Stimulated activated naive B cell treated with anti-CD40 and anti-IgM and Interleukin-4, amounts not matched to agents 10 μg/mL and 1 μg/mL and 100 μg/mL, for 72 hours (primary cell): ENCODE results near the gene ARL15.
"Not testable (repeated sequence)": the region's sequence is repeated elsewhere in the genome, so short reads cannot be mapped to it uniquely, and the experiment has no call there.

Experiments used
- ATAC-seq, 2 donors: fragments of 150-1000 bp; cut with Tn5 transposase; replicated peaks; 2 replicates each; pipeline ENCODE4 v1.10.0; 2021; ENCODE audit warnings: moderate library complexity in 1 of 2
- DNase-seq: peaks from one replicate; pipeline ENCODE4 v3.0.0; 2021
- H3K27ac Mint-ChIP-seq: one replicate; pipeline ENCODE4 v1.8.0; 2022; ENCODE audit warnings: mild to moderate bottlenecking, mixed read lengths
- H3K27me3 Mint-ChIP-seq, 2 donors: one replicate each; pipeline ENCODE4 v1.8.0; 2022; ENCODE audit warnings: mixed read lengths in 2 of 2
- H3K36me3 Mint-ChIP-seq, 2 donors: one replicate each; pipeline ENCODE4 v1.8.0; 2022; ENCODE audit warnings: mixed read lengths in 2 of 2, mild to moderate bottlenecking in 1 of 2
- H3K4me1 Mint-ChIP-seq, 2 donors: one replicate each; pipeline ENCODE4 v1.8.0; 2022; ENCODE audit warnings: mixed read lengths in 2 of 2, mild to moderate bottlenecking in 1 of 2
- H3K4me3 Mint-ChIP-seq, 2 donors: one replicate each; pipeline ENCODE4 v1.8.0; 2022; ENCODE audit warnings: mild to moderate bottlenecking in 2 of 2, mixed read lengths in 2 of 2, moderate library complexity in 1 of 2
- H3K9me3 Mint-ChIP-seq, 2 donors: one replicate each; pipeline ENCODE4 v1.8.0; 2022; ENCODE audit warnings: mixed read lengths in 2 of 2, mild to moderate bottlenecking in 1 of 2

ARL15 gene

DNA sequence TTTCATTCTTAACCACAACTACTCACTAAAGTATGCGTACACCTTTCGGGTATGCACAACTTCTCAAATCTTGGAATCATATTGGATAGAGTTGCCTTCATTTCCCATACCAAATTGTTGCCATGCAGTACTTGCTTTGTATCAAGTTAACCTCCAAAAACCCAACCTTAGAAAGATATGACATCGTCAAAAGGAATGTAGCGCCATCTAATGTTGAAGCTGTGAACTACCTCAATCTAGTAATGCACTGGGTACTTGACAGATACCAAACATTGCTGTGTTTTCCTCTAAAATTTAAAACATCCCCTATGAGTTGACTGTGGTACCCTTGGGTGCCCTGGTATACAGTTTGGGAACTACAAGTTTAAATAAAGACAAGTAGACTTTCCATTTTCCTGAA is 318.4 kb downstream of the ARL15 start:
- Mint-ChIP-seq H3K36me3 (no peaks in the 10 kb centered on the region), H3K27me3 (no peaks in the 10 kb centered on the region), H3K4me3 (no peak overlapping the region), H3K27ac (no peak overlapping the region), H3K4me1 (peaks cover 0 to 5% of the 10 kb centered on the region in 2 donors), H3K9me3 (no peaks in the 10 kb centered on the region)
- DNase-seq: no peak
- no peak for ATAC-seq

GRCh38 chr5:53987101-53987500 is 323.3 kb downstream of the ARL15 start:
- Mint-ChIP-seq H3K4me1 (no peaks in the 10 kb centered on the region), H3K27ac (no peak overlapping the region), H3K27me3 (no peaks in the 10 kb centered on the region), H3K4me3 (no peak overlapping the region), H3K36me3 (peaks cover 10 to 17% of the 10 kb centered on the region in 2 donors), H3K9me3 (peaks cover 0 to 6% of the 10 kb centered on the region in 2 donors)
- ATAC-seq (no peak), DNase-seq (no peak)

DNA sequence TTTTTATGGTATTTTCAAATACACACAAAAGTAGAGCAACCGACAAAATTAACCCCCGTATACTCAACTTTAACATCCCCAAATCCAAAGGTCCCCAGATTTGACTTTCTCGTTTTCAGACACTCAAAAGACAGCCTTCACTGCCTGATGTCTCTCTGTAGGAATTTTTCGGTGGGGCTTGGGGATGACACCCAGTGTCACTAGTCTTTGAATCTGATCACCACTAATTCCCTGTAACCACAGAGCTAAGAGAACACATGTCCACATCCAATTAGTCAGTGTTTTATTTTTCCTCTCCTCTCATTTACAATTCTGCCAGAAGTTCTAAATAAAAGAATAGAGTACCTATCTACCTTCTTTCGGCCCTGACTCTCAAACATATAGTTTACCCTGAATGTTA is 324.6 kb downstream of the ARL15 start:
- ATAC-seq (no peak), DNase-seq (no peak)

GRCh38 chr5:53984971-53985370 is 325.4 kb downstream of the ARL15 start:
- Mint-ChIP-seq H3K4me1 (no peaks in the 10 kb centered on the region), H3K9me3 (peaks cover 0 to 8% of the 10 kb centered on the region in 2 donors), H3K27ac (no peak overlapping the region), H3K27me3 (no peaks in the 10 kb centered on the region), H3K36me3 (peaks cover 13 to 20% of the 10 kb centered on the region in 2 donors), H3K4me3 (no peak overlapping the region)
- ATAC-seq: no peak
- DNase-seq: no peak

More for the DNA sequence above, 324.6 kb downstream of the ARL15 start:
- Mint-ChIP-seq H3K9me3 (peaks cover 0 to 6% of the 10 kb centered on the region in 2 donors), H3K27ac (no peak overlapping the region), H3K27me3 (no peaks in the 10 kb centered on the region), H3K36me3 (peaks cover 10 to 17% of the 10 kb centered on the region in 2 donors), H3K4me1 (no peaks in the 10 kb centered on the region), H3K4me3 (no peak overlapping the region)

DNA sequence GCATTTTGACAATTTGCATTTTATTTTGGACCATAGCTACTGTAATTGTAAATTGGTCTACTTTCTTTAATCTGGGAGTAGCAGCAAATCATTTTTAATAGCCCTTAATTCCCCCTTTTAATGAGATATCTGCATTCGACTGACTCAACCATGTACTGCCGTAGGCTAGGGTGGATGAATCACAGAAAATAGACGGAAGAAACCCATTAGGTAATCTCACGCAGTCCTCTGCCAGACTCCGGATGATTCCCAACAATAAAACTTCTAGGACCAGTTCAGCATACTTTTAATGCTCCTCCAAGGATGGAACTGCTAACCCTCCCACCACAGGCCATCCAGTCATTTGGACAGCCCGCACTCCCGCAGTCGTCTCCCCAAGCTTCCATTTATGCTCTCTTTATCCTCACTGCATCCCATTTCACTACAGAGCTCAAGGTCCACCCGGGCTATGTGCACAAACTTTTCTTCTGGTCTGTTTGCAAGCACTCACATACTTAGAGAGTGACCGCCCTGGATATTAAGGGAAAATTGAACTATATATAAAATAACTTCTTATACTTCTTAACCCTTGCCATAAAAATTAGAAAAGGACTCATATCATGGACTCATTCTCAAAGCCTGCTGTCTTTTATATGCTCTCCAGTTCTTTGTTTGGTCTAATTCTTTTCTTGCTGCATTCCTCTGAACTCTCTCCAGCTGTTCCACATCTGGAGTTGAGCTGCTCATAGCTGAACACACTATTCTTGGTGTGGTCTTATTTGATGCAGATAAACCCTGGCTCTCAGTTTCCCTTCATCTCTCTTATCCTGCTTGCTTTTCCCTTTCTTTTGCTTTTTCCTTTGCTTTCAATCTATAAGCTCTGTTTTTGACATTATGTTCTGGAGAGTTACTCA is 326.6 kb downstream of the ARL15 start:
- Mint-ChIP-seq H3K27ac (no peak overlapping the region), H3K4me1 (no peaks in the 10 kb centered on the region), H3K36me3 (peaks cover 14 to 20% of the 10 kb centered on the region in 2 donors), H3K4me3 (no peak overlapping the region), H3K9me3 (peaks cover 0 to 9% of the 10 kb centered on the region in 2 donors), H3K27me3 (no peaks in the 10 kb centered on the region)
- ATAC-seq (no peak), DNase-seq (no peak)

DNA sequence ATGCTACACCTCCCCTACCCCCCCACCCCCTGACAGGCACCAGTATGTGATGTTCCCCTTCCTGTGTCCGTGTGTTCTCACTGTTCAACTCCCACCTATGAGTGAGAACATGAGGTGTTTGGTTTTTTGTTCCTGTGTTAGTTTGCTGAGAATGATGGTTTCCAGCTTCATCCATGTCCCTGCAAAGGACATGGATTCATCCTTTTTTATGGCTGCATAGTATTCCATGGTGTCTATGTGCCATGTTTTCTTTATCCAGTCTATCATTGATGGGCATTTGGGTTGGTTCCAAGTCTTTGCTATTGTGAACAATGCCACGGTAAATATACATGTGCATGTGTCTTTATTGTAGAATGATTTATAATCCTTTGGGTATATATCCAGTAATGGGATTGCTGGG is 328.1 kb downstream of the ARL15 start:
- not testable (repeated sequence) for ATAC-seq, H3K27me3 Mint-ChIP-seq, DNase-seq, H3K27ac Mint-ChIP-seq, H3K4me1 Mint-ChIP-seq, H3K9me3 Mint-ChIP-seq, H3K4me3 Mint-ChIP-seq
- H3K36me3 Mint-ChIP-seq: peaks cover 14 to 20% of the 10 kb centered on the region in 2 donors

- Mint-ChIP-seq H3K4me1 (no peaks in the 10 kb centered on the region), H3K9me3 (peaks cover 0 to 9% of the 10 kb centered on the region in 2 donors), H3K4me3 (no peak overlapping the region), H3K36me3 (peaks cover 16 to 22% of the 10 kb centered on the region in 2 donors), H3K27ac (no peak overlapping the region), H3K27me3 (no peaks in the 10 kb centered on the region)
- ATAC-seq (no peak), DNase-seq (no peak)
Observed at GRCh38 chr5:53980061-53980460, 330.3 kb downstream of the ARL15 start.

GRCh38 chr5:53974021-53974420 is 336.4 kb downstream of the ARL15 start:
- peaks cover 2 to 14% of the 10 kb centered on the region in 2 donors for H3K36me3 Mint-ChIP-seq
- no peaks in the 10 kb centered on the region for H3K4me1 Mint-ChIP-seq
- H3K9me3 Mint-ChIP-seq: no peaks in the 10 kb centered on the region
- H3K27ac Mint-ChIP-seq: no peak overlapping the region
- no peaks in the 10 kb centered on the region for H3K27me3 Mint-ChIP-seq
- ATAC-seq (no peak), DNase-seq (no peak)
- H3K4me3 Mint-ChIP-seq: no peak overlapping the region

DNA sequence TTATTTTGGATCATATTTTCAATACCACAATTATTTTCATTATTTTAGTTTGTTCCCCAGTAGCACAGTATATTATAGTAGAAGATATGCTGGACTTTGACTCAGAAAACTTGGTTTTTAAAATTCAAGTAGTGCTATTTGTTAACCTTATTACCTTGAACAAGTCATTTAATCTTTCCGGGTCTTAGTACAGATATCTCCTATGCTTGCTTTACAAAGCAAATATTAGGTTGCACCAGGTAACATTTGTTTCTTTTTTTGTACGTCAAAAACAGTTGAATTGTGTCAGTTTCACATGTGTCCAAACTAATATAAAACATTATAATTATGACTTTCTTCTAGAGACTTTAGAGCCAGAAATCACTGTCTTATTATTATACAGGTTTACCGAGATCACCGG is 338.1 kb downstream of the ARL15 start:
- H3K27ac Mint-ChIP-seq: no peak overlapping the region
- DNase-seq (no peak), ATAC-seq (no peak)
- no peaks in the 10 kb centered on the region for H3K4me1 Mint-ChIP-seq
- H3K4me3 Mint-ChIP-seq: no peak overlapping the region
- no peaks in the 10 kb centered on the region for H3K27me3 Mint-ChIP-seq
- H3K9me3 Mint-ChIP-seq: no peaks in the 10 kb centered on the region
- H3K36me3 Mint-ChIP-seq: peaks cover 8 to 20% of the 10 kb centered on the region in 2 donors

DNA sequence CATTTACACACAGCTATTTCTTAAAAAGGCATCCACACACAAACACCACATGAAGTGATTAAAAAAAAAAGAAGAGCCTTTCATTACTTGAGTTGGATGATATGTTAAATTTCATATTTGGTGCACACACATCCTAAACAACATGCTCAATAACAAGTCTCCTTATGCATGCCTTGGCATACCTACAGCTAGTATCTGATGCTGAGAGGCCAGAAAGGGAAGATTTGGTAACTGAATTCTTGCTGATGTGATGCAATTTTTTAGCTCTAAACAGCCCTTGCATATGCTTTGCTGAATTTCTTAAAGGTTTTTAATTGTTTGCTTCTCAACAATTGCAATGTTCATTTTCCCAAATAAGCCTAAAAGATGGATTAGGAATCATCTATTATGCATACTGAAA is 338.8 kb downstream of the ARL15 start:
- H3K27ac Mint-ChIP-seq: no peak overlapping the region
- ATAC-seq: no peak

DNA sequence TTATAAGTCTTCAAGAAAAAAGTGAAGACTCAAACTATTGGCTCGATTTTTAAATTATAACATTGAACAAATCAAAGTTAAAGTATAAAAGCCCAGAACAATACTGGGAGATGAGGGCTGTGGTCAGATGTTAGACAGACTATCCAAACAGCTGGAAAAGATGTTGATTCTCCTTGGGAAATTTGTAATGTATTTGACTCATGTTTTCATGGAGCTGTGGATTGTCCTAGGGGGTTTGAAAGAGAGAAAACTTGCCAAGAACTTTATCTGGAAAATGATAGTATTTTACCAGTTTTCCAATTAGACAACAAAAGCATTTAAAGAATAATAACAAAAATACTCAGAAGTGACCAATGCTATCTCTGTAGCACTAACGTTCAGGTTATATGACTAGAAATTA is 339.2 kb downstream of the ARL15 start:
- Mint-ChIP-seq H3K9me3 (no peaks in the 10 kb centered on the region), H3K27me3 (no peaks in the 10 kb centered on the region), H3K27ac (no peak overlapping the region), H3K4me3 (no peak overlapping the region), H3K4me1 (no peaks in the 10 kb centered on the region), H3K36me3 (peaks cover 12 to 22% of the 10 kb centered on the region in 2 donors)
- ATAC-seq: no peak
- DNase-seq: no peak

More for the DNA sequence above, 338.8 kb downstream of the ARL15 start:
- peaks cover 8 to 22% of the 10 kb centered on the region in 2 donors for H3K36me3 Mint-ChIP-seq
- DNase-seq: no peak
- H3K9me3 Mint-ChIP-seq: no peaks in the 10 kb centered on the region
- no peaks in the 10 kb centered on the region for H3K27me3 Mint-ChIP-seq
- no peaks in the 10 kb centered on the region for H3K4me1 Mint-ChIP-seq
- no peak overlapping the region for H3K4me3 Mint-ChIP-seq

- Mint-ChIP-seq H3K27me3 (no peaks in the 10 kb centered on the region), H3K9me3 (no peaks in the 10 kb centered on the region), H3K36me3 (peaks cover 12 to 24% of the 10 kb centered on the region in 2 donors), H3K27ac (no peak overlapping the region), H3K4me3 (no peak overlapping the region), H3K4me1 (no peaks in the 10 kb centered on the region)
- ATAC-seq: no peak
- no peak for DNase-seq
Observed at GRCh38 chr5:53970475-53970874, 339.9 kb downstream of the ARL15 start.

- Mint-ChIP-seq H3K4me3 (no peak overlapping the region), H3K4me1 (no peaks in the 10 kb centered on the region), H3K36me3 (peaks cover 12 to 25% of the 10 kb centered on the region in 2 donors), H3K9me3 (no peaks in the 10 kb centered on the region), H3K27ac (no peak overlapping the region), H3K27me3 (no peaks in the 10 kb centered on the region)
- no peak for DNase-seq
- no peak for ATAC-seq
Observed at GRCh38 chr5:53969176-53969730, 341.1 kb downstream of the ARL15 start.

GRCh38 chr5:53965459-53965858 is 344.9 kb downstream of the ARL15 start:
- Mint-ChIP-seq H3K27ac (no peak overlapping the region), H3K4me1 (no peaks in the 10 kb centered on the region), H3K36me3 (peaks cover 10 to 25% of the 10 kb centered on the region in 2 donors), H3K27me3 (no peaks in the 10 kb centered on the region), H3K9me3 (no peaks in the 10 kb centered on the region), H3K4me3 (no peak overlapping the region)
- DNase-seq (no peak), ATAC-seq (no peak)

DNA sequence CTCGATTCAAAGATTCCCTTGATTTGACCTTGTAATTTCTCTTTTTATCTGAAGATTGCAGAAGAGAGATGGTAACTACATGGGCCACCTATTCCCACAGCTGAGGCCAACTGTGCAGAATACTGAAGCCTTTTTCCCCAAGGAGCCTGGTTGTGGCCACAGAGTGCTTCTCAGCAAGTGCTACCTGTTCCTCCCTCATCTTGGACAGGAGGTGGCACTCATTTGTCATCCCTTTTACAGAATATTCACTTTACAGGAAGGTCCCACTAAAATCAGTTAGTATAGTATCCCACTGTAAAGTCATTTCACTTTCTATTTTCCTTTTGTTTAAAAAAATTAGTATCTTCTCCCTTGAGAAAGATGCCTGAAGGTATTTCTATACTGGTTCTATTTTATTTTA is 346.4 kb downstream of the ARL15 start:
- H3K36me3 Mint-ChIP-seq: peaks cover 16 to 30% of the 10 kb centered on the region in 2 donors

More for the DNA sequence above, 346.4 kb downstream of the ARL15 start:
- ATAC-seq (no peak), DNase-seq (no peak)
- H3K4me3 Mint-ChIP-seq: no peak overlapping the region
- H3K4me1 Mint-ChIP-seq: no peaks in the 10 kb centered on the region
- no peaks in the 10 kb centered on the region for H3K27me3 Mint-ChIP-seq
- H3K27ac Mint-ChIP-seq: no peak overlapping the region
- peaks cover 0 to 4% of the 10 kb centered on the region in 2 donors for H3K9me3 Mint-ChIP-seq
